RPMI7951 (cell line): ENCODE results near the gene USP7. TPM values are rescaled to one million over a fixed set of nuclear protein-coding genes. Genes with fewer than 3 reads are reported as not detected.
A peak's percentile ranks its signal among the peaks of the same experiment; 100 is the strongest.

Experiments used
- DNase-seq: peaks from one replicate; pipeline ENCODE4 v3.0.0-alpha.2; 2012; ENCODE audit warnings: low read depth
- total RNA-seq: library from RNA; depleted of rRNA; stranded (reverse); fragments of >200 nt; shearing (Covaris generic); gene quantifications from 2 replicates; pipeline ENCODE4 v1.2.3, GENCODE V29; 2014

The USP7 gene
- total RNA-seq, 1 experiment from 2014 or later: 46.9 TPM

DNA sequence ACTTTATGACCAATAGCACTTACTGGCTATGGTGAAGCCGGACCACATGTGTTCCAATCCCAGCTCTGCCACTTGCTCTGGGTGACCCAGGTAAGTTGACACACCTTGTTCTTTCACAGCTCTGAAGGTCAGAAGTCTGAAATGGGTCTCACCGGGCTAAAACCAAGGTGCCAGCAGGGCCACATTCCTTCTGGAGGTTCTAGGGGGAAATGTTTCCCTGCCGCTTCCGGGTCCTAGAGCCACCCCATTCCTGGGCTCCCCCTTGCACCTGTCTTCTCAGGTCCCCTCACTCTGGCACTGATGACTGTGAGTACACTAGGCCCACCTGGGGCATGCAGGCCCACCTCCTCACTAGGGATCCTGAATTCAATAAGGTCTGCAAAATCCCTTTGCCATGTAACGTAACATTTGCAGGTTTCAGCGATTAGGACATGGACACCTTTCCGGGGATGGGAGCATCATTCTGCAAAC lies 11.4 kb downstream of the USP7 start:
- no peak for DNase-seq

DNA sequence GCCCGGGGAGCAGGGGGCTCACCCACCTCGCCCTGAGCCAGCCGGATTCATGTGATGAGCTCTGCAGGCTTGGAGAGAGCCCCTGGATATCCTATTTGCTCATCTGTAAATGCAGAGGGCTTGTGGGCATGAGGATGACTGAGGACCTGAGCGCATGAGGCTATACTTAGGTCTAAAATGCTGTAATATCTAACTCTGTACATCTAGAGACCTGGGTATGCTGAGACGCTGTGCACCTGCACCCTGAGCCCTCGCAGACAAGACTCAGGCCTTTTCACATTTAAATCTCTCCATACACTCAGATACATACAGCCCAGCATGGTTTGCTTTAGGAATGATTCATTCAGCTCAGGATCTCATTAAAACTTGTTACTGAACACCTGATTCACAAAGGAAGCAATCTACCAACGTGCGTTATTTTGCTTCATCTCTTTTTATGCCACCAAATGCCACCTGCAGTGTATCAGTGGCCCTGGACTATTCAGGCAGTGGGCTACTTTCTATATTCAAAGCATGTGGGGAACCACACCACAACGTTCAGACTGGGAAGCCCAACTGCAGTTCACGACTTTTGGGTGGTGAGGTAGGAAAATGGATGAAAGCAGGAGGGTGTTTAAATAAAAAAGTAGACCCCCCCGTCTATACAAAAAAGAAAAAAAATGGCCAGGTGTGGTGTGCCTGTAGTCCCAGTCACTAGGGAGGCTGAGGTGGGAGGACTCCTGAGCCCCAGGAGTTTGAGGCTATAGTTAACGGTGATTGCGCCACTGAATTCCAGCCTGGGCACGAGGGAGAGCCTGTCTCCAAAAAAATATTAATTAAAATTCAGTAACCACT lies 12.0 kb downstream of the USP7 start:
- DNase-seq: no peak

DNA sequence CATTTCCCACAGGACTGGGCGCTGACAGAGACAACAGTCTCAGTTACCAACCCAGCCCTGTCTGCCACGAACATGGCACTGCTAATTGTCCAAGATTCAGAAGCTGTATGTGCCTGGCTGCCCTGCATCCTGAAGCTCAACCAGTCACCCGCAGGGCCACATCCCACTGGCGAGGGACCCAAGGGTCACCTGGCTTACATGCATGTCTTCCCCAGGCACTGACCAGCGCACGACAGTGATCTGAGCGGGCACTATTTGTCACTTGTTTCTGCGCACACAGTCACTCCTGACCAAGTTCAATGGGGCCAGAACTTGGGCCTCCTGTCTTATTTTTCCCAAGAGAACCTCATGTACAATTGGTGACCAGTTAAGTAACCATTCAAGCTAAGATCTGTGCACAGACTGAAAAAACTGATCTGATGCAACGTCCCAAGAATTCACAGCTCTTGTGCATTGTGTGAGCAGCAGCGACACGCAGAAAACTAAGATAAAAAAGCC lies 13.1 kb downstream of the USP7 start:
- no peak for DNase-seq

DNA sequence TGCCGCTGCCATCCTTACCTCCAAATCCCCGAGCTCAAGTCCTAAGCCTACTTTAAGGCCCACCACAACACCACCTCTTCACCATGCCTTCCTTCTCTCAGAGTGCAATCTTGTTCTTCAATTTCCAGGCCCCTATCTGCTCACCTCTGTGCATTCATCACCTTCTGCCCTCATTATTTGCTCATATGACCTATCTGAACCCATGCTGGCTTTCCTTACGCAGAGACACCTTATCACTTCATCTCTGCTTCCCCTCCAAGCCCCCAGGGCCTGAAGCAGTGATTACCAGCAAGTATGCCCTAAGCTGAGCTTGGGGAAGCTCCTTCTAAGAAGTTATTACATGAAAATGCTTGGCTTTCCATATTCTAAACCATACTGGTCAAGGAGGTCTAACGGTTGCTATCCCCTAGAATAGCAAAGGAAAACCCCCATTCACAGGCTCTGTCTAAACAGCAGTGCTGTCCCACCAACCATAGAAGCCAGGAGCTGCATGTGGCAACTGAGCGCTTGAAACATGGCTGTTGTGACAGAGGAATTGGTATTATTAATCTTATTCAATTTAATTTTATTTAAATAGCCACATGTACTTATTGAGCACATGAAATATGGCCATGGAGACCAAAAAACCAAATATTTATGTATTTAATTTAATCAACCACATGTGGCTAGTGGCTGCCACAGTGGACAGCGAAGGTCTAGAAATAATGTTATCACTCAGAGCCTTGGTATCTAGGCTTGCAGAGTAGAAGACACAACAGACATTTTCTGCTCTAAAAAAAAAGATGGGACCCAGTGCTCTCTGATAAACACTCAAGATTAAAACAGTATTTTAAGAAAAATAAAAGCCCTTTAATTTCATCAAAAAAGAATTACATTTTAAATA lies 13.9 kb downstream of the USP7 start:
- no peak for DNase-seq

DNA sequence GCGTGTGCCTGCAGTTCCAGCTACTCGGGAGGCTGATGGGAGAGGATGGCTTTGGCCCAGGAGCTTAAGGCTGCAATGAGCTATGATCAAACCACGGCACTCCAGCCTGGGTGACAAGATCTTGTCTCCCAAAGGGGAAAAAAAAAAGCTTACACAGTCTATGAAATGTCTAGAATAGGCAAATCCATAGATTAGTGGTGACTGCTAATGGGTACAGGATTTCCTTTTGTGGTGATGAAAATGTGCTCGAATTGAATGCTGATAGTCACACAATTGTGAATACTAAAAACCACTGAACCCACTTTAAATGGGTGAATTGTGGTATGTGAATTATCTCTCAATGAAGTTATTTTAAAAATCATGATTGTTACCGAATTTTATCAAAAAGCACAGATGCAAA lies 14.9 kb downstream of the USP7 start:
- no peak for DNase-seq

DNA sequence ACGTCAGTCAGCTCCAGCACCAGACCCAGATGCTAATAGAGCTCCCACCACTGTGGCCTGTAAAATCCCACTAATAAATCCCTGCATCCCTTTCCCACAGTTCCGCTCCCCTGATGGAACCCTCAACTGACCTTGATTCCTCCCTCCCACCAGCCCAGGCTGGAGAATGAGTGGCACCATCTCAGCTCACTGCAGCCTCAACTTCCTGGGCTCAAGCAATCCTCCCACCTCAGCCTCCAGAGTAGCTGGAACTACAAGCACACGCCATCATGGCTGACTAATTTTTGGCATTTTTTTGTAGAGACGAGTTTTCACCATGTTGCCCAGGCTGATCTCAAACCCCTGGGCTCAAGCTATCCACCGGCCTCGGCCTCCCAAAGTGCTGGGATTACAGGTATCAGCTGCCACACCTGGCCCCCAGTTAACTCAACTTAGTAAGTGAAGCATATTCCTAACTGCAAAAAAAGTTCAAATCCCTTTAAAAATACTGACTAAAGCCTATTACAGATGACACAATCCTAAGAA lies 15.6 kb downstream of the USP7 start:
- no peak for DNase-seq

DNA sequence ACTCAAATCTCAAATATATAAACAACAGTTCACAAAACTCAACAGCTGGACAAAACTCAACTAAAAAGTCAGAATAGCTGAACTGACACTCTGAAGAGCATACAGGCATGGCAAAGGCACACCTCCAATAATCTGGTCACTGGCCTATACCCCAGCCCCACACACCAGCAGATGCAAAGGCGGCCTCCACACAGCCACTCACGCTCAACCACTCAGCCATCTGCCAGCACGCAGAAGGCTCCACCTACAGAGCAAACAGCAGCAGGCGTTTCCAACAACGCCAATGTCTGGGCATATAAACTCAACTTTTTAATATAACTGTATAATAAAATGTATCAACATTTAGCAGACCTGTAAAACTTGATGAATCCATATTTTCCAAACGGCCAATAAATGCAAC lies 17.2 kb downstream of the USP7 start:
- DNase-seq: no peak

DNA sequence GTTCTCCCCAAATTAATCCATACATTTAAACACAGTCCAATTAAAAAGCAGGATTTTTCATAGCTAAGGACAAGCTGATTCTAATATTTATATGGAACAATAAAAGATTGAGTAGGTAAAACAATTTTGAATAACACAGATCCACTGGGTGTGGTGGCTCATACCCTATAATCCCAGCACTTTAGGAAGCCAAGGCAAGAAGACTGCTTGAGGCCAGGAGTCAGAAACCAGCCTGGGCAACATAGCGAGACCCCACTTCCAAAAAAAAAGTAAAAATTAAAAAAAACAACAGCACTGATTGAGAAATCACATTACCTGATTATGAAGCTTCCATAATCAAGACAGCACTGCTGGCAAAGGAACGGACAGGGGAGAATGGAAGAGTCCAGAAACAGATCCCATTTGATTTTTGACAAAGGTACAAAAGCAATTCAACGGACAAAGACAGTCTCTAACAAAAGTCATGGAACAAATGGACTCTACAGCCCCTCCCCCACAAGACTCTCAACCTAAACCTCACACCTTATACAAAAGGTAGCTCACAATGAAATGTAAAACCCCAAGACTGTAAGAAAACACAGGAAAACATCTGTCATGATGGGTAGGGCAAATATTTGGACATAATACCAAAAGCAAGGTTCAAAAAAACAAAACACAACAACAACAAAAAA lies 17.9 kb downstream of the USP7 start:
- DNase-seq: no peak

DNA sequence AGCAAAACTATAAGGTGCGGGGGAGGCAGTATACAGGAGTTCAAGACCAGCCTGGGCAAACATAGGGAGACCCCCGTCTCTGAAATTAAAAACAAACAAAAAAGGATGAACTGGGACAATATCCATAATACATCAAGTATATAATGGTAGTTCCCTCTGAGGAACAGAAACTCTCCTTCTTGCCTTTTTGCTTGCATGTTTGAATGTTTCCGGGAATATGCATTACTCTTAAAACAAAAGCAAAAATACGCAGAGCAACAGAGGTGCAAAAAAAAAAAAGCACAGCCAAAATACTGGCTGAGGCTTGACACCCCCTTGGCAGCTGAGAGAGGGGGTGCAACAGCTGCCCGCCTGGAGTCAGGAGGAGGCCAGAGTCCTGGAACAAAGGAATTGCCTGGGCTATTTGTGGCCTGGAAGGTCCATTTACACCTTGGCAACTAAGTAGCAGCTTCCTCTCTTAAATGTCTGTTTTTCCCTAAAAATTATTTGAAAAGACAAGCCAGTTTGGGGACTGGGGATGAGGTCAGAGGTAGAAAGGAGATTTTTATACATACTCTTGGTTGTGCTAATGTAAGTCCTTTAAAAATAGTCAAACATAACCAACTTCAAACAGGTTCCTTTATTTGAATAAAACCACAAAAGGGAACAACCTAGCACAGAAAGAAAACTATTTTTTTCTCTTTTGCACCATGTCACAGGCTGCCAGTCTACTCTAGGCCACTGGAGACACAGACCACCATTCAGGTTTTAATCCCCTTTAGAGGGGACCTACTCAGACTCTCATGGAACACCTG lies 19.5 kb downstream of the USP7 start:
- no peak for DNase-seq

DNA sequence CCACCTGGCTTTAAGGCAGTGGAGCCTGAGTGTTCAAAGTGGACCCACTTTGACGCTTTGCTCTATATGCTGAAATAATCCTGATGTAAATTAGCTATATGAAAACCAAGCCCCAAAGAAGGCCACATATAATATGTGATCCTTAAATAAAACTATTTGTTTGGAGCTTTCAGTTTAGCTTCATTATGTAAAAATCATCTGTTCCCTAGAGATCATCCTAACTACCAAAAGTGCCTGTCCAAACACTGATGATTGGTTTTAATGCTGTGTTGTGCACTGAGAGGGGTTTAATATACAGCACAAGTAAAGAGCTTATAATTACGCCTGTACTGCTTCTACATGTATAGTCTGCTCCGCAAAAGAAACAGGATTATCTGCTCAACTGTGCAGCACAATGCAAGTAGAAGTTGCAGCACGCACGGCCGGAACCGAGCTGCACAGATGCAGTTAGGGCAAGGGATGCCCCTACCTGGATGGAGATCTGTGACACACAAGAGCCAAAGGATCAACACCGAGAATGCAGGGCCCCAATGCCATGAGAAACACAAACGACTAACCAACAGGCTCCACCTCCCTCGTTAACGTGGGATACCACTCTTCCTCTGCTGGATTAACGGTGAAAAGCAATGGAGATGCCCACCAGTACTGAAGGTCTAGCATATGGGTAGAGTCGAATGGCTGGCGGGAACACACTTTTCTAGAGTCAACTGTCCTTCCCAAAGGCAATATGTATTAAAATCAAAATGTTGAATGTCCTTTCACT lies 20.5 kb downstream of the USP7 start:
- DNase-seq: no peak

DNA sequence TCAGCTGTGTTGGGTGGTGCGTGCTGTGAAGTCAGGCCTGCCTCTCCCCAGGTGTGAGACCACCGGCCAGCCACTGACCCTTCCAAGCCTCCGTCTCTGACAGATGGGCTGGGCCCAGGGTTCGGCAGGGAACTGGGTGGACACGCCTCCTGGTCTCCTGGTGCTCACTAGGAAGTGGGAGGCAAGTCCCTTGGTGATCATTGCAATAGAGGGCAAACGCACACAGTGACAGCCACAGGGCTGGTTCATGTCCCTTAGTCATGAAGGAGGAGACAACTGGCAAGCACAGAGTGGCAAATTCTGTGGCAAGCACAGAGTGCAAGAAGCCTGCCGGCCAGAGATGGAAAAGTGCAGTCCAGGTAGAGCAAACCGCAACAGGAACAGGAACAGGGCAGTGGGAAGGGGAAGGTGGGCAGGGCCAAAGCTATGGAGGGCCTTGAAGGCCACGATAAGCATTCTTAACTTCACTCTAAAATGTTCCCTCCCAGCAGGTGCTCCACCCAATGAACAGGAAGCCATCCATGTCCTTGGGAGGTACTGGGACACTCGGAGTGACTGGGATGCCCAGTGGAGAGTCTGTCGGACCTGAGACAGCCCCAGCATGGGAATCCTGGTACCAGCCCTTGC lies 21.9 kb downstream of the USP7 start:
- DNase-seq: no peak

DNA sequence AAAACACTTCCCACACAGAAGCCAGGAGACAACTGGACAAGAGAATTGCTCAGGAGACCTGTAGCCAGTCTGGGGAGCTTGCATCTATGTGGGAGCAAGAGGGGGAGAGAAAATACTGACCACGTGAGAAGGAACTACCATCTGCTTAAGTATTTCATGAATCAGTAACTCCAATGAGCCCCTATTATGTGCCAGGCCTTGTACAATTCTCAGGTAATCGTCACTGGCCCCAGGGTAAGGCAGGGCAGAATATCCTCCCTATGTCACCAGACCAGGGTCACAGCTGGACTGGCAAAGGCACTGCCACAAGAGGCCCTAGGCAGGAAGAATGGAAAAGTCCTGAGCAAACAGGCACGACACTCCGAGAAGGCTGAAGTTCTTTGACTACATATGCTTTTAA lies 25.9 kb downstream of the USP7 start:
- no peak for DNase-seq

DNA sequence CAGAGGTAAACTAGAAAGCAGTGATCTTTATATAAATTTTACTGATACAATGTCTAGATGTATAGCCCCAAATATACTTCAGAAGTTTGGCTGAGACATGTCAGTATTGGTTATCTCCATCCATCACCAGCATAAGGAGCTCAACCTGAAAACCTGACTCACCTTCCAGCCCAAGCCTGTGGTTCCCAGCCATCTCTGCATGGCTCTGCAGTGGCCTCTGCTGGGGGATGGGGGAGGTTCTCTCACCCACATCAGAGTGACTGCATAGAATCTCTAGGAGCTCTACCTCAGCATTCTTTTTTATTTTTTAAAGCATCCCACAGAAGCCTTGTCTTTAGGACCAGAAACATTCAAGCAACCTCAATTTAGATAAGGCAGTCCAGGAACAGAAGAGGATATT lies 27.3 kb downstream of the USP7 start:
- DNase-seq: peak; percentile 26

DNA sequence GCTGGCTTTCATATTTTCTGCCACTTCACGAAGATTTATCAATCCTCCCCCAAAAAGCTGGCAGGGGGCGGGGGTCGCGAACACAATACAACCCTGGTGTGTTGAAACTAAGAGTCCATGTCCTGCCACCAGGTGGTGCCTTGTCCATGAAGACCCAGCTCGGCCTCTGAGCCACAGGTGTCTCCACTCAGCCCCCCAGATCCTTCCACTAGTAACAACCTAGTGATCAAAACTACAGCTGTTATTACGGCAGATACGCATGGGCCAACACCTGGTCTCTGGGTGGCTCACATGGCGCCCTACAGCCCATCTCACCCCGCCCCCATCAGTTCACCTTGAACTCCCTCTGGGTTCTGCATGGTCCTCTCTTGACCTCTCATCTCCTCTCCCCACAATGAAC lies 27.7 kb downstream of the USP7 start:
- DNase-seq: no peak

DNA sequence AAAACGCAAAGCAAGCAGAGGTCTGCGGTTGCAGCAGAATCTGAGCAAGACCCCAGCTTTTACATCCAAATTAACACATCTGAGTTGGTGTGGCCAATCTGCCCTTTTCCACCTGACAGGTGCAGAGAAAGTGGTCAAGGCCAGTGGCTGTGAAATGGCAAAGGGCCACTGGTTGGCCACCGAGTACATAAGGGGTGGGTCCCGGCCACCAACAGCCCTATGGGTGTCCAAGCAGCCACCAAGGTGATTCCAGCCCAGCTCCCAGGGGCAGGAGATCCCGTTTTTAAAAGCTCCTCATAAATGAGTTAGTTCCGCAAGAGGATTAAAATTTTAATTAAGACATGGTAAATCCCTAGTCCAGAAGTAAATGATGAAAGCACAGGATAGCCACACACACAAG lies 29.1 kb downstream of the USP7 start:
- DNase-seq: no peak

DNA sequence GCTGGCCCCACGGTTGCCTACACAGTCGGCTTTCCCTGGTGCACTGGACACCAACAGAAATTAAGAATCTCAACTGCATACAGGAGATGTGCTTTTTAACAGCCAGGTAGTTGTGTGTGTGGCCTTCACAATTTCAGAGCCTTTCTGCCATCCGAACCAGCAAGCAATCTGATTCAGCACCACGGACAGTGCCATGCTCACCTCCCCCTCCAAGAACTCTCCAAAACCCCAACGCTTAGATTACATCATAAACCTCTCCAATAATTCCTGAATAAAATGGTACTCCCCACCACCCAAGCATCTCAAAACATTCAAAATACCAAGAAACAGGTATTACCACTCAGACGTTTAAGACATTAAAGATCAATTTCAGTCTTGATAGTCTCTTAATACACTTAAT lies 31.8 kb downstream of the USP7 start:
- peak; percentile 37 for DNase-seq

DNA sequence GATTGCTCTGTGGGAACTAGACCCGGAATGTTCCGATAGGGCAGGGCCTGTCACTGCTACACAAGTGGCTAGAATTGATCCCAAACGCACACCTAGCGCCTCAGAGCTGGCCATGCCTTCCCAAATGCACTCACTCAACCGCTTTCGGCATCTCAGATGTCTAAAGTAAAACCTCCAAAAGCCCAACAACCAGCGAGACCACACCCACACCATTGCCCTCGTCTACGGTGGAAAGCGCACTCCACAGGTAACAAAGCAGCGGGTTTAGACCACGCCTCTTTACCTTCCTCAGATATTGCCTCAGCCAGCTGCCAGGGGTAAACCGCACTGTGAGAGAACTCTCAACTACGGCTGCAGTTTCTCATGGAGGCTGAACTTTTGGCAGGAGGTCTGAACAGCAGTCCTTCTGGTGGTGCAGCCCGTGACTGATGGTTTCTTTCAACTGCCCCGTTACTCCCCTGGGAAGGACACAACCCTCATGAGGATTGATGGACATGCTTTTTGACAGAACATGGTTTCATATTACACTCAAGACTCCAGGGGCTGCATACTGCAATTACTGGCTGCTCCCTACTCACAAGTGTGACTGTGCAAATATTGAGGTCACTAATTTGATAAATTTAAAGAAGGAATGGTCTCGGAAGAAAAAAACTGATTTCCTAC lies 34.5 kb downstream of the USP7 start:
- DNase-seq: no peak

DNA sequence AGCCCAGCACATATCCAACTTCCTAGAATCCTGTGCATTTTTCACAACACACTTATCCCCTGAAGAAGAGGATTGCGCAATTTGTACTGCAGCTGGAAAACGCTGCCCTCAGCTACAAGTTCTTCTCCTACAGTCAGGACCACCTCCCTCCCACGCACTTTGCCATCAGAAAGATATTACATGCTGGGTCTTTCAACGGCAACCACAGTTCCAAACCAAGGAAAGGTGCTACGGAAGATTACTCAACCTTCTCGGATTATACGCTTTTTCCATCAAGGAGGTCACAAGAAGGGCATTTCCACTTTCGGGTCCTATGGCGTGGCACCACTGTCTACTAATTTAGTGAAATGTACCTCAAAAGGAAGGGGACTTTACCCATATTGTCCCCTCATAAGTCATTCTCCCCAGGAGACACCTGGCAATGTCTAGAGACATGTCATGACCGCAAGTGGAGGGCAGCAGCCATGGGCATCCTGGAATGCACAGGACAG lies 35.2 kb downstream of the USP7 start:
- no peak for DNase-seq

DNA sequence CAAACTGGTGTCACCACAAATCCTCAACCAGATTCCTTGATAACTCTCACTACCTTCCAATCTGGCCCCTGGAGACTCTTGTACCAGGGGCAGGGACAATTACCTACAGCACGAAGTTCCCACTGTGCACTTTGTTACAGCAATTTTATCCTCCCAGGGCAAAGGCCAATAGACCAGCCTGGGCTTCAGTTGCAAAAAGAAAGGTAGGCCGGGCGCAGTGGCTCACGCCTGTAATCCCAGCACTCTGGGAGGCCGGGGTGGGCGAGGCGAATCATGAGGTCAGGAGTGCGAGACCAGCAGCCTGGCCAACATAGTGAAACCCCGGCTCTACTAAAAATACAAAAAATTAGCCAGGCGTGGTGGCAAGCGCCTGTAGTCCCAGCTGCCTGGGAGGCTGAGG lies 36.9 kb downstream of the USP7 start:
- DNase-seq: no peak
